Neuron (in vitro differentiated cells): ENCODE results near the gene GPR153.

Source experiments
- H2AFZ ChIP-seq: one replicate; pipeline ENCODE4 v1.6.1; 2013; ENCODE audit warnings: low read depth, mild to moderate bottlenecking, inconsistent platforms, low read length, moderate library complexity
- H3K27me3 ChIP-seq: one replicate; pipeline ENCODE4 v1.6.1; 2013; ENCODE audit warnings: low read length; ENCODE audit not compliant: insufficient read depth
- H3K36me3 ChIP-seq: one replicate; pipeline ENCODE4 v1.6.1; 2013; ENCODE audit warnings: low read length; ENCODE audit not compliant: insufficient read depth
- H3K4me1 ChIP-seq: one replicate; pipeline ENCODE4 v1.6.1; 2013; ENCODE audit warnings: low read length; ENCODE audit not compliant: insufficient read depth
- H3K4me3 ChIP-seq: 2 replicates; pipeline ENCODE4 v1.5.1; 2013; ENCODE audit warnings: mild to moderate bottlenecking, low read length, moderate library complexity
- H3K9me3 ChIP-seq: one replicate; pipeline ENCODE4 v1.6.1; 2013; ENCODE audit warnings: low read length

Gene GPR153

DNA sequence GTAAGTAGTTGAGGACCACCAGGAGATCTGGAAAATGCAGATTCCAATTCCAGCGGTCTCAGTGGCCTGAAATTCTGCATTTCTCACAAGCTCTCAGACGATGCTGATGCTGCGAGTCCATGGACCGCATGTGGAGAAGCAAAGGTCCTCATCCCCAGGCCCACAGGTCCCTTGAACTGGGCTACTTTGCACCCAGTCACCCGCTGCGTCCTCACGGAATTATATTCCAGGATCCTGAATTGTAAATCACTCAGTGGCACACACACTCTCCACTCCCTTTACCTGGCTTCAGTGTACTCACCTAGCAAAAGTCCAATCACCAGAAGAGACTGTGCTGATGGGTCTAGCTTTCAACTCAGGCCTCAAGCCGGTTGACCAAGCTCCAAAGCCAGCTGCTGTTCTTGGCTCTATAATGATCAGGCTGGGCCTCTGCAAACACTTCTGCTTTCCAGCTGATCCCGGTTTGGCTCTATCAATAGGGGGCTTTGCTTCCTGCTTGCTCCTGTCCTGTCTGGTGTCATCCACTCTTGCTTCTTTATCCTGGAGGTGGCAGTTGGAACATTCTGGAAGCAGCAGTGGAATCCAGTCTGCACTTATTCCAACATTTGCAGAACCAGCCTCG, 60.6 kb downstream of the GPR153 start:
- peaks cover 20% of the 10 kb centered on the region for H3K36me3 ChIP-seq
- H3K27me3 ChIP-seq, result no peaks in the 10 kb centered on the region
- H2AFZ ChIP-seq, result peak overlapping the region; percentile 78
- H3K9me3 ChIP-seq, result no peaks in the 10 kb centered on the region
- H3K4me3 ChIP-seq, result peak overlapping the region; percentile 95
- peaks cover 23% of the 10 kb centered on the region for H3K4me1 ChIP-seq

GRCh38 chr1:6199298-6200187, 61.4 kb downstream of the GPR153 start, which contains the start of gene RPL22:
Gene RPL22, minus strand, starts transcription at chr1:6199595. Its CDS starts 22 bp downstream, at chr1:6199573.
- Histone ChIP-seq H3K36me3 (peaks cover 25% of the 10 kb centered on the region), H3K4me1 (peaks cover 21% of the 10 kb centered on the region), H3K4me3 (peak within 1 kb of the TSS; percentile 95)

DNA sequence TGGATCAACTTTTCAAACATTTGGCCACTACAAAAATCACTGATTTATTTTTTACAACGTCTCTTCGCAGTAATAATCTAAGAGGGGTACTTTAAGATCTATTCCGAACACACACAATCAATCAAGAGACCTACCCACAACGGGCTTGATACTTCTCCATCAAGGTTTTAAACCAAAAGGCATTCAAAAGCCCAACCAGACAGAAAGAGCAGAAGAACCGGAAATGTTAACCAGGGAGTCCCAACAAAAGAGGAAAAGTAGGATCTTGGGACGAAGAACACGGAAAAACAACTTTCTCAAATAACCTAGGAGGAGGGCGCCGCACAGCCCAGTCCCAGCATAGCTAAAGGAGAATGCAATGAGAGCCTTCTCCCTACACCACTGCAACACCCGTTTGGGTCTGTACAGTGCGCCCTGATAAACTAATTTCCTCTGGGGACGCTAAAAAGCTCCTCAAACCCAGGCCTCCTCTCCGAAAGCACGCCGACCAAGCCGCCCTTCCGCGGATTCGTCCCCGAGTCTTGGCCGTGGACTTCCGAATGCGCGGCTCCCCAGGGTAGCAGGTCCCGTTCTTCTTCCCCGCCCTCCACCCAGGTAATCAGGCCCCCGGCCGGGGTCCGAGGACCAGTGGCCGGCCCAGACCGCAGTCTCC, 62.1 kb downstream of the GPR153 start:
- Histone ChIP-seq H3K36me3 (peaks cover 33% of the 10 kb centered on the region), H3K9me3 (no peaks in the 10 kb centered on the region)

More at GRCh38 chr1:6199298-6200187, 61.4 kb downstream of the GPR153 start, which contains the start of gene RPL22:
- Histone ChIP-seq H3K27me3 (no peaks in the 10 kb centered on the region), H3K9me3 (no peaks in the 10 kb centered on the region), H2AFZ (peak within 1 kb of the TSS; percentile 78)

GRCh38 chr1:6197746-6198427, 63.0 kb downstream of the GPR153 start:
- H3K36me3 ChIP-seq, result peaks cover 41% of the 10 kb centered on the region

More for the DNA sequence above, 62.1 kb downstream of the GPR153 start:
- Histone ChIP-seq H3K4me1 (peaks cover 21% of the 10 kb centered on the region), H3K4me3 (peak overlapping the region; percentile 95), H3K27me3 (no peaks in the 10 kb centered on the region), H2AFZ (no peak overlapping the region)

More at GRCh38 chr1:6197746-6198427, 63.0 kb downstream of the GPR153 start:
- Histone ChIP-seq H3K27me3 (no peaks in the 10 kb centered on the region), H3K4me3 (peak overlapping the region; percentile 95), H3K9me3 (no peaks in the 10 kb centered on the region), H2AFZ (no peak overlapping the region), H3K4me1 (peaks cover 21% of the 10 kb centered on the region)
